IMR-90 (cell line): ENCODE data around the gene TUBB4A. TPM values are rescaled to one million over a fixed set of nuclear protein-coding genes. Genes with fewer than 3 reads are reported as not detected.

Experiments
- ATAC-seq: fragments of 200-7000 bp; cut with Tn5 transposase; 2 replicates; pipeline ENCODE4 v1.9.1; 2020; ENCODE audit warnings: low read depth, mild to moderate bottlenecking, moderate library complexity
- BruUV-seq: library from RNA; stranded (reverse); fragments of 400-500 nt; replicated peaks from 2 replicates; lab custom pipeline; 2021; lab: Mats Ljungman, UMichigan
- CTCF ChIA-PET: fragments of 300-600 bp; formaldehyde crosslinking; extraction: SDS; loops from one replicate; lab custom pipeline; 2021; ENCODE audit warnings: antibody characterized with exemption; lab: Yijun Ruan, JAX
- POLR2A ChIA-PET: fragments of 300-600 bp; sonication (Branson Sonifier 250); formaldehyde crosslinking; loops from one replicate; lab custom pipeline; 2022; ENCODE audit warnings: antibody characterized with exemption; ENCODE audit not compliant: unreplicated experiment; lab: Charles Lee
- DNase-seq: peaks from one replicate; pipeline ENCODE4 v3.0.0; 2013
- H2AFZ ChIP-seq: replicated peaks from 2 replicates; pipeline ENCODE3; 2013; ENCODE audit warnings: low read length, mild to moderate bottlenecking; ENCODE audit not compliant: poor library complexity
- H2AK5ac ChIP-seq: 2 replicates; pipeline ENCODE4 v1.6.1; 2013; ENCODE audit warnings: low read depth, low read length, inconsistent platforms
- H2AK9ac ChIP-seq: replicated peaks from 2 replicates; pipeline ENCODE3; 2013; ENCODE audit warnings: mild to moderate bottlenecking, low read depth, low read length, moderate library complexity; ENCODE audit not compliant: poor library complexity
- H2BK120ac ChIP-seq: 2 replicates; pipeline ENCODE4 v1.6.1; 2013; ENCODE audit warnings: low read depth, low read length, inconsistent platforms
- H2BK15ac ChIP-seq: 3 replicates; pipeline ENCODE4 v1.6.1; 2013; ENCODE audit warnings: low read depth, low read length, inconsistent platforms
- H2BK20ac ChIP-seq: 2 replicates; pipeline ENCODE4 v1.6.1; 2013; ENCODE audit warnings: low read depth, mild to moderate bottlenecking, inconsistent platforms, low read length, moderate library complexity
- H2BK5ac ChIP-seq: 2 replicates; pipeline ENCODE4 v1.6.1; 2013; ENCODE audit warnings: mild to moderate bottlenecking, low read depth, low read length, inconsistent platforms; ENCODE audit not compliant: poor library complexity, severe bottlenecking
- H3K14ac ChIP-seq: replicated peaks from 2 replicates; pipeline ENCODE4 v1.6.1; 2013; ENCODE audit warnings: low read depth, low read length, inconsistent platforms
- H3K18ac ChIP-seq: 2 replicates; pipeline ENCODE4 v1.6.1; 2013; ENCODE audit warnings: low read depth, low read length, control low read depth
- H3K23ac ChIP-seq: 2 replicates; pipeline ENCODE4 v1.6.1; 2013; ENCODE audit warnings: low read depth, low read length, inconsistent platforms
- H3K27ac ChIP-seq: 2 replicates; pipeline ENCODE4 v1.5.1; 2013; ENCODE audit warnings: mild to moderate bottlenecking, control low read depth, low read length; ENCODE audit not compliant: insufficient read depth
- H3K27me3 ChIP-seq: 2 replicates; pipeline ENCODE4 v1.6.1; 2013; ENCODE audit warnings: low read length; ENCODE audit not compliant: control insufficient read depth, insufficient read depth
- H3K36me3 ChIP-seq: 2 replicates; pipeline ENCODE4 v1.6.1; 2013; ENCODE audit warnings: low read length, mixed read lengths; ENCODE audit not compliant: control insufficient read depth, insufficient read depth
- H3K4ac ChIP-seq: 2 replicates; pipeline ENCODE4 v1.6.1; 2013; ENCODE audit warnings: low read depth, low read length, inconsistent platforms
- H3K4me1 ChIP-seq: 2 replicates; pipeline ENCODE4 v1.6.1; 2013; ENCODE audit warnings: low read length, mixed read lengths; ENCODE audit not compliant: control insufficient read depth, insufficient read depth
- H3K4me2 ChIP-seq: 2 replicates; pipeline ENCODE4 v1.6.1; 2013; ENCODE audit warnings: low read depth, mild to moderate bottlenecking, control low read depth, low read length, moderate library complexity
- H3K4me3 ChIP-seq: 2 replicates; pipeline ENCODE4 v1.5.1; 2013; ENCODE audit warnings: low read depth, mild to moderate bottlenecking, control low read depth, low read length, moderate library complexity; ENCODE audit not compliant: insufficient read depth
- H3K56ac ChIP-seq: 2 replicates; pipeline ENCODE4 v1.6.1; 2013; ENCODE audit warnings: low read length, inconsistent platforms; ENCODE audit not compliant: insufficient read depth; ENCODE audit errors: extremely low read depth
- H3K79me1 ChIP-seq, 2 experiments: 2 replicates each; pipeline ENCODE4 v1.6.1; 2013; ENCODE audit warnings: low read length in 2 of 2, inconsistent platforms in 1 of 2, low read depth in 1 of 2
- H3K9ac ChIP-seq: 2 replicates; pipeline ENCODE4 v1.6.1; 2013; ENCODE audit warnings: low read depth, low read length, control low read depth
- H3K9me1 ChIP-seq: 2 replicates; pipeline ENCODE4 v1.6.1; 2013; ENCODE audit warnings: low read length, inconsistent platforms; ENCODE audit not compliant: insufficient read depth
- H3K9me3 ChIP-seq: 2 replicates; pipeline ENCODE4 v1.6.1; 2013; ENCODE audit warnings: low read length; ENCODE audit not compliant: control insufficient read depth, insufficient read depth
- H4K20me1 ChIP-seq: 2 replicates; pipeline ENCODE4 v1.6.1; 2013; ENCODE audit warnings: low read length, inconsistent platforms; ENCODE audit not compliant: insufficient read depth
- H4K5ac ChIP-seq: 2 replicates; pipeline ENCODE4 v1.6.1; 2013; ENCODE audit warnings: mild to moderate bottlenecking, low read depth, low read length, control low read depth
- H4K8ac ChIP-seq, 2 experiments: 2 replicates each; pipeline ENCODE4 v1.6.1; 2013; ENCODE audit warnings: low read depth in 2 of 2, low read length in 2 of 2, control low read depth in 1 of 2, inconsistent platforms in 1 of 2
- H4K91ac ChIP-seq: 2 replicates; pipeline ENCODE4 v1.6.1; 2013; ENCODE audit warnings: low read depth, low read length, inconsistent platforms; ENCODE audit not compliant: insufficient read depth
- CEBPB ChIP-seq: IDR thresholded peaks from 2 replicates; pipeline ENCODE4 v1.6.1; 2012; ENCODE audit warnings: low read depth, low read length, improper control_type of control experiment
- CTCF ChIP-seq: conservative IDR thresholded peaks from 2 replicates; pipeline ENCODE4 v1.5.1; 2012; ENCODE audit warnings: mild to moderate bottlenecking, low read depth, low read length, improper control_type of control experiment
- ELK1 ChIP-seq: fragments of 150-350 bp; IDR thresholded peaks from 2 replicates; pipeline ENCODE4 v1.6.1; 2016; ENCODE audit warnings: low read depth, mild to moderate bottlenecking, low read length, moderate library complexity, borderline replicate concordance
- MAFK ChIP-seq: IDR thresholded peaks from 2 replicates; pipeline ENCODE4 v1.6.1; 2012; ENCODE audit warnings: low read depth, low read length, improper control_type of control experiment
- MAZ ChIP-seq: IDR thresholded peaks from 2 replicates; pipeline ENCODE4 v1.6.1; 2012; ENCODE audit warnings: low read depth, mild to moderate bottlenecking, low read length, improper control_type of control experiment, moderate library complexity, borderline replicate concordance
- NFE2L2 ChIP-seq: fragments of 150-350 bp; IDR thresholded peaks from 2 replicates; pipeline ENCODE4 v1.6.1; 2016; ENCODE audit warnings: low read depth, mild to moderate bottlenecking, low read length
- POLR2A ChIP-seq: IDR thresholded peaks from 2 replicates; pipeline ENCODE4 v1.6.1; 2012; ENCODE audit warnings: mild to moderate bottlenecking, low read depth, low read length
- RAD21 ChIP-seq: IDR thresholded peaks from 2 replicates; pipeline ENCODE4 v1.6.1; 2012; ENCODE audit warnings: low read length, improper control_type of control experiment
- RCOR1 ChIP-seq: IDR thresholded peaks from 2 replicates; pipeline ENCODE4 v1.6.1; 2012; ENCODE audit warnings: mild to moderate bottlenecking, low read length, improper control_type of control experiment; ENCODE audit not compliant: insufficient replicate concordance
- RFX5 ChIP-seq: IDR thresholded peaks from 2 replicates; pipeline ENCODE4 v1.8.0; 2012; ENCODE audit warnings: low read depth, mild to moderate bottlenecking, low read length, moderate library complexity
- USF2 ChIP-seq: fragments of 150-350 bp; IDR thresholded peaks from 2 replicates; pipeline ENCODE4 v1.6.1; 2017; ENCODE audit warnings: mild to moderate bottlenecking, antibody characterized with exemption, low read length, low read depth
- WGBS, 2 experiments: methylation state at CpG; one replicate each; pipeline versions ENCODE4 v1.1.5 to v1.1.7; 2013; ENCODE audit warnings: missing lambda C conversion rate in 2 of 2; ENCODE audit not compliant: insufficient read length in 1 of 2; ENCODE audit errors: extremely low coverage in 2 of 2; 5-methylcytosine and 5-hydroxymethylcytosine counted together
- dilution Hi-C: fragments of 300-500 bp; cut with HindIII; formaldehyde crosslinking; loops from one replicate; pipeline ENCODE4 v1.14.3; 2018; ENCODE audit warnings: low sequenced_read_pairs; ENCODE audit not compliant: unreplicated experiment
- in situ Hi-C: fragments of 300-500 bp; cut with MboI; formaldehyde crosslinking; loops from 3 replicates; pipeline ENCODE4 v1.14.3; 2019; ENCODE audit warnings: low sequenced_read_pairs, inconsistent platforms, mixed read lengths
- intact Hi-C: fragments of 100-400 bp; cut with micrococcal nuclease; formaldehyde crosslinking; loops from 2 replicates; pipeline ENCODE4 v1.10.0; 2022
- polyA plus RNA-seq, 3 experiments: library from polyadenylated mRNA; depleted of rRNA; stranded (reverse); fragments of >200 nt; gene quantifications; 2 replicates each; pipeline ENCODE4 v1.2.3, GENCODE V29; 2012; ENCODE audit warnings: low replicate concordance in 1 of 3
- total RNA-seq: library from RNA; depleted of rRNA; stranded (reverse); fragments of >200 nt; gene quantifications from 2 replicates; pipeline ENCODE4 v1.2.3, GENCODE V29; 2012

The TUBB4A gene
- total and polyA plus RNA-seq, 2 of the 4 experiments (the other 2 are of a cell fraction) = not detected

GRCh38 chr19:6516018-6516658 lies 14.0 kb upstream of the TUBB4A start:
- DNase-seq (peak; percentile 72), ATAC-seq (peak; percentile 87)
- peak overlapping the region; percentile 48 for H3K4me3 ChIP-seq
- H2AK9ac ChIP-seq = peak overlapping the region; percentile 71
- H3K79me1 ChIP-seq = no peaks in the 10 kb centered on the region
- no peak overlapping the region for H4K91ac ChIP-seq
- dilution Hi-C loops (no loop called here), intact Hi-C loops (loop anchor here (2.0 kb wide), 1 partner anchor 221 kb away; the partner anchor contains the start of gene GPR108), in situ Hi-C loops (loop anchor here (5.0 to 10.0 kb wide), 2 partner anchors 219 to 346 kb away; partner anchors contain the start of genes GPR108 and TRIP10)
- no peaks in the 10 kb centered on the region for H3K27me3 ChIP-seq
- H3K27ac ChIP-seq = no peak overlapping the region
- H3K4me2 ChIP-seq = peak overlapping the region; percentile 93
- no TSS peak for BruUV-seq
- H3K4ac ChIP-seq = no peak overlapping the region
- H2BK15ac ChIP-seq = no peak overlapping the region
- no peak overlapping the region for H3K18ac ChIP-seq
- H2BK120ac ChIP-seq = no peak overlapping the region
- H4K5ac ChIP-seq = no peak overlapping the region
- no peaks in the 10 kb centered on the region for H3K4me1 ChIP-seq
- ChIA-PET CTCF (interaction anchor here (0.6 to 1.6 kb wide), 4 partner anchors 65 to 348 kb away, joined by 3 to 5 read pairs (median 4); partner anchors contain the start of gene GPR108), POLR2A (interaction anchor here (0.6 kb wide), 1 partner anchor 114 kb away, joined by 6 read pairs; no protein-coding TSS in a partner anchor)
- H2AFZ ChIP-seq = peak overlapping the region; percentile 93
- WGBS, 2 experiments = 2% methylated on average over 17 of the region's 26 CpGs; no CpG with 5 or more reads in 1 of the 2 experiments
- H3K23ac ChIP-seq = no peak overlapping the region
- H3K9ac ChIP-seq = peak overlapping the region; percentile 18; the same call in 1 of the 2 replicates
- H3K9me3 ChIP-seq = no peaks in the 10 kb centered on the region
- no peak overlapping the region for H2BK5ac ChIP-seq
- H4K20me1 ChIP-seq = no peaks in the 10 kb centered on the region
- H3K36me3 ChIP-seq = no peaks in the 10 kb centered on the region
- TF ChIP-seq ELK1 = no peak
- no peak for TF ChIP-seq RCOR1
- no peak for TF ChIP-seq USF2
- TF ChIP-seq POLR2A = no peak
- no peak for TF ChIP-seq CEBPB
- no peak for TF ChIP-seq RAD21
- no peak for TF ChIP-seq MAFK
- TF ChIP-seq NFE2L2 = no peak
- no peak for TF ChIP-seq CTCF
- TF ChIP-seq MAZ = no peak; the same call in 1 of the 2 replicates
- TF ChIP-seq RFX5 = no peak
- H3K14ac ChIP-seq = no peak overlapping the region
- no peak overlapping the region for H2BK20ac ChIP-seq
- no peak overlapping the region for H2AK5ac ChIP-seq
- no peak overlapping the region; the same call in 1 of the 2 replicates for H3K56ac ChIP-seq
- H4K8ac ChIP-seq = no peak overlapping the region
- H3K9me1 ChIP-seq = 0 out of 2 replicates have a peak, but pooled peaks cover 2% of the 10 kb centered on the region
